Suprapubic skin (tissue), 4 donors: Measurements from ENCODE around the gene CRISP1. TPM values are rescaled to one million over a fixed set of nuclear protein-coding genes. Genes with fewer than 3 reads are reported as not detected.

Experiments
- DNase-seq, 2 donors: peaks; one replicate each; pipeline ENCODE4 v3.0.0-alpha.2; 2019; ENCODE audit warnings: low spot score in 2 of 2
- H3K27ac ChIP-seq: fragments of 200-600 bp; sonication (generic); one replicate; pipeline ENCODE4 v1.5.1; 2019
- H3K27me3 ChIP-seq: fragments of 200-600 bp; sonication (generic); one replicate; pipeline ENCODE4 v1.5.1; 2019
- H3K36me3 ChIP-seq: fragments of 200-600 bp; sonication (generic); one replicate; pipeline ENCODE4 v1.5.1; 2019
- H3K4me1 ChIP-seq: fragments of 200-600 bp; sonication (generic); one replicate; pipeline ENCODE4 v1.5.1; 2019
- H3K4me3 ChIP-seq: fragments of 200-600 bp; sonication (generic); one replicate; pipeline ENCODE4 v1.5.1; 2019; ENCODE audit warnings: mild to moderate bottlenecking
- H3K9me3 ChIP-seq: fragments of 200-600 bp; sonication (generic); one replicate; pipeline ENCODE4 v1.5.1; 2019
- CTCF ChIP-seq, 2 donors: fragments of 200-600 bp in 1 of 2; fragments of 450-650 bp in 1 of 2; sonication (generic) in 1 of 2; IDR thresholded peaks; one replicate each; pipeline ENCODE4 v1.5.1; 2016 to 2019; ENCODE audit warnings: antibody characterized with exemption in 2 of 2, mild to moderate bottlenecking in 1 of 2, moderate library complexity in 1 of 2
- EP300 ChIP-seq: sonication (generic); formaldehyde crosslinking; IDR thresholded peaks from one replicate; pipeline ENCODE4 v1.6.1; 2017; ENCODE audit warnings: antibody characterized with exemption
- POLR2A ChIP-seq, 2 donors: fragments of 450-650 bp; IDR thresholded peaks; one replicate each; pipeline ENCODE4 v1.6.1; 2017; ENCODE audit warnings: antibody characterized with exemption in 2 of 2, mild to moderate bottlenecking in 2 of 2, moderate library complexity in 2 of 2
- POLR2AphosphoS5 ChIP-seq, 3 donors: sonication (generic); formaldehyde crosslinking; IDR thresholded peaks; one replicate each; pipeline ENCODE4 v1.6.1; 2017; ENCODE audit warnings: antibody characterized with exemption in 3 of 3
- WGBS: methylation state at CpG from one replicate; pipeline ENCODE4 v1.1.5; 2018; 5-methylcytosine and 5-hydroxymethylcytosine counted together
- total RNA-seq, 4 donors: library from RNA; depleted of rRNA; stranded (reverse); fragments of >200 nt; gene quantifications; one replicate each; pipeline ENCODE4 v1.1.0, GENCODE V29; 2016

The CRISP1 gene
- total RNA-seq, 4 donors from 2014 or later = not detected

GRCh38 chr6:49839957-49840356, 26.4 kb downstream of the CRISP1 start:
- no peak overlapping the region for H3K27ac ChIP-seq
- 91% methylated on average over 2 of the region's 2 CpGs for WGBS
- no peaks in the 10 kb centered on the region for H3K9me3 ChIP-seq
- TF ChIP-seq POLR2A (IDR thresholded peaks at IDR 0.05) (no peak), EP300 (no peak), CTCF (IDR thresholded peaks at IDR 0.05) (no peak), POLR2AphosphoS5 (IDR thresholded peaks at IDR 0.05) (no peak)
- no peak for DNase-seq
- H3K4me3 ChIP-seq = no peak overlapping the region
- no peaks in the 10 kb centered on the region for H3K36me3 ChIP-seq
- H3K27me3 ChIP-seq = no peaks in the 10 kb centered on the region
- H3K4me1 ChIP-seq = no peaks in the 10 kb centered on the region

- no peak for DNase-seq
- H3K36me3 ChIP-seq = no peaks in the 10 kb centered on the region
- H3K9me3 ChIP-seq = no peaks in the 10 kb centered on the region
- no peak overlapping the region for H3K27ac ChIP-seq
- 80% methylated on average over 2 of the region's 2 CpGs for WGBS
- H3K4me3 ChIP-seq = no peak overlapping the region
- H3K4me1 ChIP-seq = no peaks in the 10 kb centered on the region
- H3K27me3 ChIP-seq = no peaks in the 10 kb centered on the region
- no peak for TF ChIP-seq POLR2AphosphoS5 (IDR thresholded peaks at IDR 0.05)
- TF ChIP-seq POLR2A (IDR thresholded peaks at IDR 0.05) = no peak
- TF ChIP-seq CTCF (IDR thresholded peaks at IDR 0.05) = no peak
Observed at GRCh38 chr6:49839162-49839561, 27.2 kb downstream of the CRISP1 start.

- Histone ChIP-seq H3K9me3 (no peaks in the 10 kb centered on the region), H3K36me3 (no peaks in the 10 kb centered on the region), H3K4me1 (no peaks in the 10 kb centered on the region), H3K27me3 (no peaks in the 10 kb centered on the region), H3K4me3 (no peak overlapping the region), H3K27ac (no peak overlapping the region)
- WGBS = 81% methylated on average over 3 of the region's 3 CpGs
- TF ChIP-seq EP300 = no peak
- TF ChIP-seq POLR2AphosphoS5 (IDR thresholded peaks at IDR 0.05) = no peak
- no peak for TF ChIP-seq POLR2A (IDR thresholded peaks at IDR 0.05)
- no peak for TF ChIP-seq CTCF (IDR thresholded peaks at IDR 0.05)
- no peak for DNase-seq
Observed at GRCh38 chr6:49835140-49835539, 31.2 kb downstream of the CRISP1 start.

- Histone ChIP-seq H3K27me3 (no peaks in the 10 kb centered on the region), H3K27ac (no peak overlapping the region), H3K9me3 (no peaks in the 10 kb centered on the region), H3K4me1 (no peaks in the 10 kb centered on the region), H3K36me3 (no peaks in the 10 kb centered on the region), H3K4me3 (no peak overlapping the region)
- DNase-seq = no peak
- 84% methylated on average over 1 of the region's 1 CpG for WGBS
- TF ChIP-seq POLR2A (IDR thresholded peaks at IDR 0.05) (no peak), CTCF (IDR thresholded peaks at IDR 0.05) (no peak), POLR2AphosphoS5 (IDR thresholded peaks at IDR 0.05) (no peak), EP300 (no peak)
Observed at GRCh38 chr6:49833386-49833785, 32.9 kb downstream of the CRISP1 start.

GRCh38 chr6:49826743-49827406, 39.5 kb downstream of the CRISP1 start:
- H3K27ac ChIP-seq = no peak overlapping the region
- DNase-seq = no peak
- H3K36me3 ChIP-seq = no peaks in the 10 kb centered on the region
- H3K27me3 ChIP-seq = no peaks in the 10 kb centered on the region
- 62% methylated on average over 5 of the region's 5 CpGs for WGBS
- TF ChIP-seq POLR2AphosphoS5 (IDR thresholded peaks at IDR 0.05) = no peak
- no peak for TF ChIP-seq EP300
- TF ChIP-seq CTCF (IDR thresholded peaks at IDR 0.05) = no peak
- TF ChIP-seq POLR2A (IDR thresholded peaks at IDR 0.05) = no peak
- no peaks in the 10 kb centered on the region for H3K9me3 ChIP-seq
- H3K4me1 ChIP-seq = no peaks in the 10 kb centered on the region
- H3K4me3 ChIP-seq = no peak overlapping the region
